Nephron (organoid): ENCODE data around the gene UGT1A8.
"Not testable (repeated sequence)": the region's sequence is repeated elsewhere in the genome, so short reads cannot be mapped to it uniquely, and the experiment has no call there.

ENCODE experiments used
- H3K27ac Mint-ChIP-seq, 3 experiments: 2 replicates each; pipeline ENCODE4 v1.8.0; 2020; ENCODE audit warnings: mixed read lengths in 3 of 3, mild to moderate bottlenecking in 2 of 3, moderate library complexity in 1 of 3
- H3K27me3 Mint-ChIP-seq: 2 replicates; pipeline ENCODE4 v1.8.0; 2021; ENCODE audit warnings: low read depth, mild to moderate bottlenecking, moderate library complexity, mixed read lengths
- H3K36me3 Mint-ChIP-seq: 2 replicates; pipeline ENCODE4 v1.8.0; 2020; ENCODE audit warnings: low read depth, mixed read lengths
- H3K4me1 Mint-ChIP-seq: 2 replicates; pipeline ENCODE4 v1.8.0; 2020; ENCODE audit warnings: mixed read lengths
- H3K4me3 Mint-ChIP-seq, 3 experiments: 2 replicates each; pipeline ENCODE4 v1.8.0; 2020; ENCODE audit warnings: mild to moderate bottlenecking in 3 of 3, mixed read lengths in 3 of 3, moderate library complexity in 2 of 3
- H3K9me3 Mint-ChIP-seq: 2 replicates; pipeline ENCODE4 v1.8.0; 2020; ENCODE audit warnings: mixed read lengths
- CTCF ChIP-seq, 3 experiments: fragments of 200-600 bp; sonication (generic); IDR thresholded peaks; one replicate each; pipeline ENCODE4 v1.5.0; 2021; ENCODE audit warnings: antibody characterized with exemption in 3 of 3; ENCODE audit not compliant: unreplicated experiment in 3 of 3

The UGT1A8 gene

GRCh38 chr2:233728723-233729301, 111.4 kb downstream of the UGT1A8 start, which contains the start of gene UGT1A3:
TSS of gene UGT1A3 (plus strand) at chr2:233729042. CDS start at chr2:233729127, 85 bp downstream.
- Mint-ChIP-seq H3K4me1 (no peaks in the 10 kb centered on the region), H3K36me3 (no peaks in the 10 kb centered on the region)

DNA sequence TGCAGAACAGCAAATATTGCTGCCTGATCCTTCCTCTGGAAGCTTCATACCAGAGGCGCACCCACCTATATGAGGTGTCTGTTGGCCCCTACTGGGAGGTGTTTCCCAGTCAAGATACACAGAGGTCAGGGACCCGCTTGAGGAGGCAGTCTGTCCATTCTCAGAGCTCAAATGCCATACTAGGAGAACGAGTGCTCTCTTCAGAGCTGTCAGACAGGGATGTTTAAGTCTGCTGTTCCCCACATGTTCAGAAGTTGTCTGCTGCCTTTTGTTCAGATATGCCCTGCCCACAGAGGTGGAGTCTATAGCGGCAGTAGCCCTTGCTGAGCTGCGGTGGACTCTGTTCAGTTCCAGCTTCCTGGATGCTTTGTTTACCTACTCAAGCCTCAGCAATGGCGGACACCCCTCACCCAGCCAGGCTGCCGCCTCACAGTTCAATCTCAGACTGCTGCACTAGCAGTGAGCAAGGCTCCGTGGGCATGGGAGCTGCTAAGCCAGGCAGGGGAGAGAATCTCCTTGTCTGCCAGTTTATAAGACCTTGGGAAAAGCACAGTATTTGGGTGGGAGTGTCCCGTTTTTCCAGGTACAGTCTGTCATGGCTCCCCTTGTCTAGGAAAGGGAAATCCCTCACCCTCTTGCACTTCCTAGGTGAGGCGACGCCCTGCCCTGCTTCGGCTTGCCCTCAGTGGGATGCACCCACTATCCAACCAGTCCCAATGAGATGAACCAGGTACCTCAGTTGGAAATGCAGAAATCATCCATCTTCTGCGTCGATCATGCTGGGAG, 119.6 kb downstream of the UGT1A8 start:
- not testable (repeated sequence) for H3K9me3 Mint-ChIP-seq, H3K4me3 Mint-ChIP-seq, H3K36me3 Mint-ChIP-seq, H3K27me3 Mint-ChIP-seq, H3K27ac Mint-ChIP-seq, H3K4me1 Mint-ChIP-seq

More at GRCh38 chr2:233728723-233729301, 111.4 kb downstream of the UGT1A8 start, which contains the start of gene UGT1A3:
- H3K4me3 Mint-ChIP-seq = no peak within 1 kb of the TSS
- peaks cover 9% of the 10 kb centered on the region for H3K27me3 Mint-ChIP-seq
- TF ChIP-seq CTCF (IDR thresholded peaks at IDR 0.05; ENCODE audit: unreplicated experiment in 3 of 3) = no peak
- H3K9me3 Mint-ChIP-seq = peaks cover 6% of the 10 kb centered on the region
- no peak within 1 kb of the TSS for H3K27ac Mint-ChIP-seq

DNA sequence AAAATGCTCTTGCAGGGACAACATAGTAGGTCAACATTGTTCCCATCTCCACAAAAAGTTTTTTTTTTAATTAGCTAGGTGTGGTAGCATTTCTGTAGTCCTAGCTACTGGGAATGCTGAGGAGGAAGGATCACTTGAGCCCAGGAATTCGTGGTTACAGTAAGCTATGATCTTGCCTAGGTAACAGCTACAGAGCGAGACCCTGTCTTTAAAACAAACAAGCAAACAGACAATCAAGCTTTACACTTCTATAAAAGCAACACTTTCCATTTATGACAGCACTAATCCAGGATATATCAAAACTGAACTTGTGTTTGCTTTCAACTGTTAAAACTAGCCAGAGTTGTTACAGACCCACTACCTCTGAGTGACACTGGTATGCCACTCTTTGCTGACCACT, 123.4 kb downstream of the UGT1A8 start:
- TF ChIP-seq CTCF (IDR thresholded peaks at IDR 0.05; ENCODE audit: unreplicated experiment in 3 of 3) = no peak
- no peaks in the 10 kb centered on the region for H3K4me1 Mint-ChIP-seq
- no peaks in the 10 kb centered on the region for H3K9me3 Mint-ChIP-seq
- no peak overlapping the region for H3K4me3 Mint-ChIP-seq
- H3K27ac Mint-ChIP-seq = no peak overlapping the region
- H3K27me3 Mint-ChIP-seq = no peaks in the 10 kb centered on the region
- H3K36me3 Mint-ChIP-seq = no peaks in the 10 kb centered on the region

DNA sequence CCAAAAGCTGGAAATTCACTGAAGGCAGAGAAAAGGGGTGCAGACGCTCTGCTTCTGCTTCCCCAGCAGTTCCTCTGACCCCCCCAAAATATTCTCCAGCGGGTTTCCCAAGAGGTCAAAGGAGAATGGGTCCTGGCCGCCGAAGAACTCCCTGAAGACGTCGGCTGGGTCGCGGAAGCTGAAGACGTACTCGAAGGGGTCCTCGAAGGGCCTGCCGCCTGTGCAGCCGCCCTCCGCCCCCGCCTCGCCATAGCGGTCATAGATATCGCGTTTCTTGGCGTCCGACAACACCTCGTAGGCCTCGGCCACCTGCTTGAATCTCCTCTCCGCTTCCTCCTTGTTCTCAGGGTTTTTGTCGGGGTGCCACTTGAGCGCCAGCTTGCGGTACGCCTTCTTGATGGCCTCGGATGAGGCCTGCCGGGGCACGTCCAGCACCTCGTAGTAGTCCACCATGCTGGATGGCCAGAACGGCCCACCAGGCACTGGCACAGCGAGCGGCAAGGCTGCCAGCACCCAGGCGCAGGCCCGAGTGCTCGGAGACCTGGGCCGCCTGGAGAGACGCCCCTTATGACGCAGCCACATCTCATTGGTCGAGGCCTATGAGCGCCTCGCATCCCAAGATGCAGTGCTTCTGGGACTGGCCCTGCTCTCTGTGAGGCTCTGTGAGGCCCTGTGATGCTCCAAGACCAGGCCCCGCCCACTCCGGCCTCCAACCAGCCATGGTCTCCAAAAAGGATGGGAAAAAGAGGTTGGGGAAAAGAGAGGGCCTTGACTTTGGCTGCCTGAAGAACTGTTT, 126.2 kb downstream of the UGT1A8 start:
- TF ChIP-seq CTCF (IDR thresholded peaks at IDR 0.05; ENCODE audit: unreplicated experiment in 3 of 3) = no peak
- peaks cover 13% of the 10 kb centered on the region for H3K9me3 Mint-ChIP-seq
- H3K27me3 Mint-ChIP-seq = peaks cover 8% of the 10 kb centered on the region
- no peak overlapping the region for H3K27ac Mint-ChIP-seq
- H3K4me1 Mint-ChIP-seq = no peaks in the 10 kb centered on the region
- no peaks in the 10 kb centered on the region for H3K36me3 Mint-ChIP-seq
- H3K4me3 Mint-ChIP-seq = no peak overlapping the region

- Mint-ChIP-seq H3K4me1 (no peaks in the 10 kb centered on the region), H3K4me3 (no peak overlapping the region), H3K27me3 (peaks cover 9% of the 10 kb centered on the region), H3K9me3 (peaks cover 23% of the 10 kb centered on the region), H3K36me3 (no peaks in the 10 kb centered on the region), H3K27ac (no peak overlapping the region)
- TF ChIP-seq CTCF (IDR thresholded peaks at IDR 0.05; ENCODE audit: unreplicated experiment in 3 of 3) = no peak
These were observed 127.8 kb downstream of the UGT1A8 start for GRCh38 chr2:233745073-233745755.

- not testable (repeated sequence) for H3K4me1 Mint-ChIP-seq, H3K4me3 Mint-ChIP-seq, H3K36me3 Mint-ChIP-seq, H3K27me3 Mint-ChIP-seq, H3K27ac Mint-ChIP-seq
- H3K9me3 Mint-ChIP-seq = peaks cover 24% of the 10 kb centered on the region
These were observed 128.4 kb downstream of the UGT1A8 start for GRCh38 chr2:233745838-233746237.
